Uterus (tissue), 2 donors: ENCODE measurements around the gene SELL.

Experiments
- POLR2A ChIP-seq, 2 donors: fragments of 450-650 bp; IDR thresholded peaks; one replicate each; pipeline ENCODE4 v1.6.1; 2016; ENCODE audit warnings: antibody characterized with exemption in 2 of 2, mild to moderate bottlenecking in 1 of 2, moderate library complexity in 1 of 2
- TF ChIP-seq, protein P1 (sequence below), 4 experiments: fragments of 200-600 bp in 2 of 4; fragments of 450-650 bp in 2 of 4; sonication (generic) in 2 of 4; IDR thresholded peaks; one replicate each; pipeline ENCODE4 v1.5.1; 2016 to 2019; ENCODE audit warnings: antibody characterized with exemption in 4 of 4, mild to moderate bottlenecking in 2 of 4, moderate library complexity in 1 of 4

DNA sequence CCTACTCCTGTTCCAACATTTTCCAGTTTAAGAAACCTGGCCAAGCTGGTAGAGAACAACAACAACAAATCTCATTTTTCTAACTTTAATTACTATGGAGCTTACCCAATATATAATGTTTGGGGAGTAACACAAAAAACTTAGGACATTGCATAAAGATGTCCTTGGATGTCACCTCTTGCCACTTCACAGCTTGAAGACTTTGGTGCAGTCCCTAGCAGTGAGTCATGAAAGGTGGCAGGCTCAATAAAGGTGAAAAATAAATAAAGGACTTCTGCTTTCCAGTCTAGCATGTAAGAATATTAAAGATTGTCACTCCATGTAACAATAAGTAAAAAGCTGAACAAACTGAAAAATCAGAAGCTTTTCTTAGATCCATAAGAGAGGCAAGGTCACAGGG lies 63.9 kb downstream of the SELL start:
- TF ChIP-seq, protein P1, sequence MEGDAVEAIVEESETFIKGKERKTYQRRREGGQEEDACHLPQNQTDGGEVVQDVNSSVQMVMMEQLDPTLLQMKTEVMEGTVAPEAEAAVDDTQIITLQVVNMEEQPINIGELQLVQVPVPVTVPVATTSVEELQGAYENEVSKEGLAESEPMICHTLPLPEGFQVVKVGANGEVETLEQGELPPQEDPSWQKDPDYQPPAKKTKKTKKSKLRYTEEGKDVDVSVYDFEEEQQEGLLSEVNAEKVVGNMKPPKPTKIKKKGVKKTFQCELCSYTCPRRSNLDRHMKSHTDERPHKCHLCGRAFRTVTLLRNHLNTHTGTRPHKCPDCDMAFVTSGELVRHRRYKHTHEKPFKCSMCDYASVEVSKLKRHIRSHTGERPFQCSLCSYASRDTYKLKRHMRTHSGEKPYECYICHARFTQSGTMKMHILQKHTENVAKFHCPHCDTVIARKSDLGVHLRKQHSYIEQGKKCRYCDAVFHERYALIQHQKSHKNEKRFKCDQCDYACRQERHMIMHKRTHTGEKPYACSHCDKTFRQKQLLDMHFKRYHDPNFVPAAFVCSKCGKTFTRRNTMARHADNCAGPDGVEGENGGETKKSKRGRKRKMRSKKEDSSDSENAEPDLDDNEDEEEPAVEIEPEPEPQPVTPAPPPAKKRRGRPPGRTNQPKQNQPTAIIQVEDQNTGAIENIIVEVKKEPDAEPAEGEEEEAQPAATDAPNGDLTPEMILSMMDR (IDR thresholded peaks at IDR 0.05): no peak
- no peak for TF ChIP-seq POLR2A (IDR thresholded peaks at IDR 0.05)
